GM12878 (cell line): ENCODE measurements around the gene RNF41. TPM values are rescaled to one million over a fixed set of nuclear protein-coding genes. Genes with fewer than 3 reads are reported as not detected.

Experiments used
- ATAC-seq: fragments of 200-7000 bp; cut with Tn5 transposase; 3 replicates; pipeline ENCODE4 v1.9.1; 2020; ENCODE audit warnings: mild to moderate bottlenecking, moderate library complexity
- BruUV-seq: library from RNA; stranded (reverse); fragments of 400-500 nt; replicated peaks from 2 replicates; lab custom pipeline; 2021; lab: Mats Ljungman, UMichigan
- CTCF ChIA-PET: fragments of 300-600 bp; sonication (Branson Sonifier 250); formaldehyde crosslinking; extraction: SDS; loops from one replicate; lab custom pipeline; 2021; ENCODE audit warnings: inconsistent platforms; lab: Yijun Ruan, JAX
- POLR2A ChIA-PET: fragments of 350-600 bp; formaldehyde crosslinking; extraction: SDS; loops from one replicate; lab custom pipeline; 2021; ENCODE audit warnings: inconsistent platforms; lab: Charles Lee
- RAD21 ChIA-PET: fragments of 300-600 bp; sonication (Branson Sonifier 250); formaldehyde crosslinking; loops from one replicate; lab custom pipeline; 2023; ENCODE audit warnings: antibody characterized with exemption; ENCODE audit not compliant: unreplicated experiment; lab: Charles Lee
- SMC1A ChIA-PET: fragments of 300-600 bp; sonication (Branson Sonifier 250); formaldehyde crosslinking; loops from one replicate; lab custom pipeline; 2023; ENCODE audit not compliant: unreplicated experiment, uncharacterized antibody; lab: Charles Lee
- DNase-seq: peaks from one replicate; pipeline ENCODE4 v3.0.0-alpha.2; 2011; ENCODE audit warnings: low read depth, low spot score
- FAIRE-seq: peaks from 3 replicates; lab custom pipeline; 2011; peaks lifted over from hg19 to GRCh38; lab: Jason Lieb, UNC
- H2AFZ ChIP-seq: 2 replicates; pipeline ENCODE4 v1.6.0; 2011; ENCODE audit warnings: low read depth, low read length, control low read depth; ENCODE audit not compliant: control insufficient read depth
- H3K27ac ChIP-seq: 2 replicates; pipeline ENCODE4 v1.5.1; 2011; ENCODE audit warnings: control low read depth; ENCODE audit not compliant: control insufficient read depth, insufficient read depth
- H3K27me3 ChIP-seq, 2 experiments: replicated peaks in 1 of 2; 2 replicates each; pipeline versions ENCODE4 v1.6.0 to v1.6.1; 2011; ENCODE audit warnings: low read length in 1 of 2; ENCODE audit not compliant: control insufficient read depth in 2 of 2, insufficient read depth in 2 of 2
- H3K36me3 ChIP-seq, 2 experiments: 2 replicates each; pipeline ENCODE4 v1.5.1; 2011; ENCODE audit warnings: low read length in 1 of 2; ENCODE audit not compliant: control insufficient read depth in 2 of 2, insufficient read depth in 2 of 2
- H3K4me1 ChIP-seq: 2 replicates; pipeline ENCODE4 v1.6.1; 2011; ENCODE audit warnings: mild to moderate bottlenecking, low read length, moderate library complexity, mixed read lengths; ENCODE audit not compliant: control insufficient read depth, insufficient read depth
- H3K4me2 ChIP-seq: 2 replicates; pipeline ENCODE4 v1.6.0; 2011; ENCODE audit warnings: control low read depth; ENCODE audit not compliant: control insufficient read depth, insufficient read depth
- H3K4me3 ChIP-seq: fragments of 200-600 bp; sonication (generic); 2 replicates; pipeline ENCODE4 v1.5.1; 2016
- H3K79me2 ChIP-seq: 2 replicates; pipeline ENCODE4 v1.6.0; 2011; ENCODE audit warnings: low read length; ENCODE audit not compliant: control insufficient read depth, insufficient read depth
- H3K9ac ChIP-seq: 2 replicates; pipeline ENCODE4 v1.8.0; 2011; ENCODE audit warnings: low read length, control low read depth, mixed read lengths; ENCODE audit not compliant: control insufficient read depth, insufficient read depth
- H3K9me3 ChIP-seq: replicated peaks from 3 replicates; pipeline ENCODE4 v1.5.1; 2011; ENCODE audit warnings: mild to moderate bottlenecking, low read length; ENCODE audit not compliant: control insufficient read depth, insufficient read depth
- H4K20me1 ChIP-seq: 2 replicates; pipeline ENCODE4 v1.6.0; 2011; ENCODE audit not compliant: control insufficient read depth, insufficient read depth
- IRF5 ChIP-seq: fragments of 450-650 bp; IDR thresholded peaks from 2 replicates; pipeline ENCODE4 v1.6.1; 2017; ENCODE audit warnings: borderline replicate concordance
- SIN3A ChIP-seq: IDR thresholded peaks from 2 replicates; pipeline ENCODE4 v1.6.1; 2012; ENCODE audit warnings: low read depth, low read length, improper control_type of control experiment
- WRNIP1 ChIP-seq: IDR thresholded peaks from 2 replicates; pipeline ENCODE4 v1.6.1; 2011; ENCODE audit warnings: low read depth, low read length, improper control_type of control experiment, borderline replicate concordance
- WGBS: methylation state at CpG from one replicate; pipeline ENCODE4 v1.1.6; 2016; ENCODE audit warnings: low lambda C conversion rate; ENCODE audit not compliant: insufficient replicate concordance, insufficient coverage; ENCODE audit errors: missing lambda C conversion rate; 5-methylcytosine and 5-hydroxymethylcytosine counted together
- in situ Hi-C: fragments of 300-500 bp; cut with MboI; formaldehyde crosslinking; loops from 9 replicates; pipeline ENCODE4 v1.14.3; 2018; ENCODE audit warnings: mixed read lengths
- intact Hi-C: fragments of 100-400 bp; cut with micrococcal nuclease; formaldehyde crosslinking; loops from one replicate; pipeline ENCODE4 v1.14.2; 2022; ENCODE audit not compliant: unreplicated experiment
- polyA plus RNA-seq, 11 experiments: library from polyadenylated mRNA; depleted of rRNA in 4 of 11; unstranded in 6 of 11; stranded (reverse) in 5 of 11; fragments of >200 nt; fragmentation: Nextera tagmentation in 4 of 11; fragmentation: Illumina TruSeq in 1 of 11; extraction: Ambion mirVana in 4 of 11; extraction: Trizol in 1 of 11; gene quantifications; 1 replicate in 1 of 11; 2 replicates in 10 of 11; pipeline versions ENCODE4 v1.2.1 to v1.2.3, GENCODE V29; 2011 to 2016; ENCODE audit warnings: inconsistent platforms in 2 of 11, missing spikeins in 2 of 11, low read depth in 1 of 11
- total RNA-seq, 4 experiments: library from RNA; depleted of rRNA in 3 of 4; stranded (reverse); fragments of >200 nt in 3 of 4; fragmentation: Illumina TruSeq in 1 of 4; extraction: Trizol in 1 of 4; gene quantifications; 2 replicates each; pipeline versions ENCODE4 v1.2.1 to v1.2.3, GENCODE V29; 2013 to 2021

Gene RNF41
- total and polyA plus RNA-seq, 10 of the 15 experiments (the other 5 are each of a cell fraction or from before 2014, with no cell fraction given) = 11.1 to 47.8 (median 30.6) TPM

GRCh38 chr12:56188778-56189098 is 33.0 kb downstream of the RNF41 start:
- DNase-seq (no peak), ATAC-seq (peak; percentile 9), FAIRE-seq (no peak)
- no TSS peak for BruUV-seq
- POLR2A ChIA-PET = interaction anchor here (0.5 to 7.7 kb wide), 10 partner anchors 29 to 450 kb away, joined by 3 to 68 read pairs (median 6); partner anchors contain the start of genes DNAJC14, ESYT1, PA2G4 and RNF41
- CTCF ChIA-PET = interaction anchor here (0.6 to 8.9 kb wide), 27 partner anchors 11 to 449 kb away, joined by 3 to 129 read pairs (median 5); partner anchors contain the start of genes ESYT1, MYL6, RNF41 and ZC3H10
- Histone ChIP-seq H3K9me3 (no peaks in the 10 kb centered on the region), H2AFZ (peak overlapping the region; percentile 26; the same call in 1 of the 2 replicates), H3K4me2 (peak overlapping the region; percentile 72), H4K20me1 (no peaks in the 10 kb centered on the region; the same call in 1 of the 2 replicates), H3K27me3 (no peaks in the 10 kb centered on the region), H3K27ac (peak overlapping the region; percentile 80), H3K4me1 (0 out of 2 replicates have a peak, but pooled peaks cover 4% of the 10 kb centered on the region), H3K4me3 (peak overlapping the region; percentile 98), H3K36me3 (peaks cover 3 to 4% of the 10 kb centered on the region in 2 experiments), H3K9ac (peak overlapping the region; percentile 93), H3K79me2 (peaks cover 27% of the 10 kb centered on the region)
- RAD21 ChIA-PET = interaction anchor here (1.0 to 4.6 kb wide), 18 partner anchors 14 to 451 kb away, joined by 3 to 98 read pairs (median 8); partner anchors contain the start of genes COQ10A, ESYT1, MYL6 and MYL6B
- TF ChIP-seq SIN3A (0 out of 2 replicates have a peak, but pooled peaks have one; percentile 1), WRNIP1 (0 out of 2 replicates have a peak, but pooled peaks have one; percentile 63), IRF5 (no peak)
- SMC1A ChIA-PET = interaction anchor here (0.8 to 6.2 kb wide), 16 partner anchors 11 to 447 kb away, joined by 3 to 68 read pairs (median 5); partner anchors contain the start of genes ESYT1, PA2G4, RNF41 and ZC3H10
- intact Hi-C loops = loop anchor here (1.0 to 10.0 kb wide), 3 partner anchors 30 to 454 kb away; partner anchors contain the start of gene MYL6
- 2% methylated on average over 17 of the region's 17 CpGs for WGBS
- in situ Hi-C loops = loop anchor here (5.0 kb wide), 1 partner anchor 56 kb away; no protein-coding TSS in a partner anchor
